Measurements from ENCODE around the gene AUTS2.

DNA sequence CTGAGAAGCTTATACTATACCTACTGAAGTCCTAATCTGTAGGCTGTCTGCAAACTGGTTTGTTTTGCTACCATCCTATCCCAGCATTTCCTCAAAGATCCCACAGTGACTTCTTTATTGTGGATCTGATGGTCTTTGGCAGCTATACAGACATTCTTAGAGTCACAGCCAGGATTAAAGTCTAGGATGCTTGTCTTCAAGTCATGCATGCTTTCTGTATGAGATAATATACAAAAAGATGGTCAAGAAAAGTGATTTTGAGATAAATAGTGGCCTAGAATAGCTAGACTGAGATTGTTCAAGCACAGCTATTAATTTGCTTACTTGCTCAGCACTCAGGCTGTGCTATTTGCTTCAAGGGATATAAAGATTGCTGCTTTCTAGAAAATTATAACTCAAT, 454.4 kb downstream of the AUTS2 start:
- TF ChIP-seq, protein P1, sequence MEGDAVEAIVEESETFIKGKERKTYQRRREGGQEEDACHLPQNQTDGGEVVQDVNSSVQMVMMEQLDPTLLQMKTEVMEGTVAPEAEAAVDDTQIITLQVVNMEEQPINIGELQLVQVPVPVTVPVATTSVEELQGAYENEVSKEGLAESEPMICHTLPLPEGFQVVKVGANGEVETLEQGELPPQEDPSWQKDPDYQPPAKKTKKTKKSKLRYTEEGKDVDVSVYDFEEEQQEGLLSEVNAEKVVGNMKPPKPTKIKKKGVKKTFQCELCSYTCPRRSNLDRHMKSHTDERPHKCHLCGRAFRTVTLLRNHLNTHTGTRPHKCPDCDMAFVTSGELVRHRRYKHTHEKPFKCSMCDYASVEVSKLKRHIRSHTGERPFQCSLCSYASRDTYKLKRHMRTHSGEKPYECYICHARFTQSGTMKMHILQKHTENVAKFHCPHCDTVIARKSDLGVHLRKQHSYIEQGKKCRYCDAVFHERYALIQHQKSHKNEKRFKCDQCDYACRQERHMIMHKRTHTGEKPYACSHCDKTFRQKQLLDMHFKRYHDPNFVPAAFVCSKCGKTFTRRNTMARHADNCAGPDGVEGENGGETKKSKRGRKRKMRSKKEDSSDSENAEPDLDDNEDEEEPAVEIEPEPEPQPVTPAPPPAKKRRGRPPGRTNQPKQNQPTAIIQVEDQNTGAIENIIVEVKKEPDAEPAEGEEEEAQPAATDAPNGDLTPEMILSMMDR (IDR thresholded peaks at IDR 0.05), result no peak
- no peak for TF ChIP-seq POLR2A (IDR thresholded peaks at IDR 0.05)
- no peak for TF ChIP-seq POLR2AphosphoS5 (IDR thresholded peaks at IDR 0.05)

Data from breast epithelium (tissue), 3 donors.